ENCODE measurements around the gene OSBPL10.

DNA sequence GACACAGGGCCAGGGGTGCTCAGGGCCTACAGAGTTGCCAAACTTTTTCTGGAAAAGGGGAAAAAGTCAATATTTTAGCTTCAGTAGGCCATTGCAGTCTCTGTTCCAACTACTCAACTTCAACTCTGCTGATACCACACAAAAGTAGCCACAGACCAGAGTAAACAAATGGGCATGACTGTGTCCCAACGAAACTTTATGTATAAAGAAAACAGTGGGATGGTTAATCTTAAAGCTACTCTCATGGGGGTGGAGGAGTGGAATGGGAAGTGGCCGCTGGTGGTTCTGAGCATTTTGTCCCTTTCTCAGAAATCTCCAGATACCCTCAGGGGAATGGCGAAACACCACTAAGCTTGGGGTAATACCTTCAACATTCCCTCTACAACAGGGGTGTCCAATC, 69.9 kb downstream of the OSBPL10 start:
- TF ChIP-seq SMC3 (conservative IDR thresholded peaks at IDR 0.05; ENCODE audit: poor library complexity) (no peak), EP300 (conservative IDR thresholded peaks at IDR 0.05; ENCODE audit: poor library complexity, severe bottlenecking) (no peak), RAD21 (conservative IDR thresholded peaks at IDR 0.05) (no peak), EZH2 (IDR thresholded peaks at IDR 0.05; ENCODE audit: borderline replicate concordance, insufficient read depth, low read length, poor library complexity, severe bottlenecking) (no peak), POLR2AphosphoS5 (IDR thresholded peaks at IDR 0.05) (no peak), MXI1 (conservative IDR thresholded peaks at IDR 0.05; ENCODE audit: poor library complexity, severe bottlenecking) (no peak)
- TF ChIP-seq, protein P1, sequence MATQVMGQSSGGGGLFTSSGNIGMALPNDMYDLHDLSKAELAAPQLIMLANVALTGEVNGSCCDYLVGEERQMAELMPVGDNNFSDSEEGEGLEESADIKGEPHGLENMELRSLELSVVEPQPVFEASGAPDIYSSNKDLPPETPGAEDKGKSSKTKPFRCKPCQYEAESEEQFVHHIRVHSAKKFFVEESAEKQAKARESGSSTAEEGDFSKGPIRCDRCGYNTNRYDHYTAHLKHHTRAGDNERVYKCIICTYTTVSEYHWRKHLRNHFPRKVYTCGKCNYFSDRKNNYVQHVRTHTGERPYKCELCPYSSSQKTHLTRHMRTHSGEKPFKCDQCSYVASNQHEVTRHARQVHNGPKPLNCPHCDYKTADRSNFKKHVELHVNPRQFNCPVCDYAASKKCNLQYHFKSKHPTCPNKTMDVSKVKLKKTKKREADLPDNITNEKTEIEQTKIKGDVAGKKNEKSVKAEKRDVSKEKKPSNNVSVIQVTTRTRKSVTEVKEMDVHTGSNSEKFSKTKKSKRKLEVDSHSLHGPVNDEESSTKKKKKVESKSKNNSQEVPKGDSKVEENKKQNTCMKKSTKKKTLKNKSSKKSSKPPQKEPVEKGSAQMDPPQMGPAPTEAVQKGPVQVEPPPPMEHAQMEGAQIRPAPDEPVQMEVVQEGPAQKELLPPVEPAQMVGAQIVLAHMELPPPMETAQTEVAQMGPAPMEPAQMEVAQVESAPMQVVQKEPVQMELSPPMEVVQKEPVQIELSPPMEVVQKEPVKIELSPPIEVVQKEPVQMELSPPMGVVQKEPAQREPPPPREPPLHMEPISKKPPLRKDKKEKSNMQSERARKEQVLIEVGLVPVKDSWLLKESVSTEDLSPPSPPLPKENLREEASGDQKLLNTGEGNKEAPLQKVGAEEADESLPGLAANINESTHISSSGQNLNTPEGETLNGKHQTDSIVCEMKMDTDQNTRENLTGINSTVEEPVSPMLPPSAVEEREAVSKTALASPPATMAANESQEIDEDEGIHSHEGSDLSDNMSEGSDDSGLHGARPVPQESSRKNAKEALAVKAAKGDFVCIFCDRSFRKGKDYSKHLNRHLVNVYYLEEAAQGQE (IDR thresholded peaks at IDR 0.05; ENCODE audit: borderline replicate concordance): no peak
- TF ChIP-seq, protein P2, sequence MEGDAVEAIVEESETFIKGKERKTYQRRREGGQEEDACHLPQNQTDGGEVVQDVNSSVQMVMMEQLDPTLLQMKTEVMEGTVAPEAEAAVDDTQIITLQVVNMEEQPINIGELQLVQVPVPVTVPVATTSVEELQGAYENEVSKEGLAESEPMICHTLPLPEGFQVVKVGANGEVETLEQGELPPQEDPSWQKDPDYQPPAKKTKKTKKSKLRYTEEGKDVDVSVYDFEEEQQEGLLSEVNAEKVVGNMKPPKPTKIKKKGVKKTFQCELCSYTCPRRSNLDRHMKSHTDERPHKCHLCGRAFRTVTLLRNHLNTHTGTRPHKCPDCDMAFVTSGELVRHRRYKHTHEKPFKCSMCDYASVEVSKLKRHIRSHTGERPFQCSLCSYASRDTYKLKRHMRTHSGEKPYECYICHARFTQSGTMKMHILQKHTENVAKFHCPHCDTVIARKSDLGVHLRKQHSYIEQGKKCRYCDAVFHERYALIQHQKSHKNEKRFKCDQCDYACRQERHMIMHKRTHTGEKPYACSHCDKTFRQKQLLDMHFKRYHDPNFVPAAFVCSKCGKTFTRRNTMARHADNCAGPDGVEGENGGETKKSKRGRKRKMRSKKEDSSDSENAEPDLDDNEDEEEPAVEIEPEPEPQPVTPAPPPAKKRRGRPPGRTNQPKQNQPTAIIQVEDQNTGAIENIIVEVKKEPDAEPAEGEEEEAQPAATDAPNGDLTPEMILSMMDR (IDR thresholded peaks at IDR 0.05; ENCODE audit: poor library complexity, severe bottlenecking): no peak

All from neural cell (in vitro differentiated cells).